ENCODE measurements around the gene IKZF2. TPM values are rescaled to one million over a fixed set of nuclear protein-coding genes. Genes with fewer than 3 reads are reported as not detected.

Gene IKZF2
- total and polyA plus RNA-seq, 9 of the 15 experiments (the other 6 are each of a cell fraction or from before 2014, with no cell fraction given) = 0.04 to 0.54 (median 0.22) TPM

DNA sequence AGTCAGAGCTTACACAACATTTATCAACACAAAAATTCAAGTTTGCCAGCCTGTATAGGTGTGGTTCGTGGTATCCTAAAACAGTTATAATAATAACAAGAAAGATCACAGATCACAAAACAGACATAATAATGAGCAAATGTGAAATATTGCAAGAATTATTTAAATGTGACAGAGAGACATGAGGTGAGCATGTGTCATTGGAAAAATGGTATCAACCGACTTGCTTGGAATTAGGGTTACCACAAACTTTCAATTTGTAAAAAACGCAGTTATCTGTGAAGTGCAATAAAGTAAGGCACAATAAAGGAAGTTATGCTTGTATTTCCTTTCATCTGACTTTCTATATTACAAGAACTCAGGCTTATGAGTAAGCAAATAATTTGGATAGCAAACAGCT lies 116.8 kb downstream of the IKZF2 start (continued):
- TF ChIP-seq ZNF347 (CRISPR knock-in tag; IDR thresholded peaks at IDR 0.05; ENCODE audit: low read depth) (no peak), ZFPM2 (CRISPR knock-in tag; IDR thresholded peaks at IDR 0.05) (no peak), SP1 (CRISPR knock-in tag; IDR thresholded peaks at IDR 0.05) (no peak), KDM4B (IDR thresholded peaks at IDR 0.05; ENCODE audit: borderline replicate concordance in 2 of 2, low read depth in 1 of 2) (no peak)

DNA sequence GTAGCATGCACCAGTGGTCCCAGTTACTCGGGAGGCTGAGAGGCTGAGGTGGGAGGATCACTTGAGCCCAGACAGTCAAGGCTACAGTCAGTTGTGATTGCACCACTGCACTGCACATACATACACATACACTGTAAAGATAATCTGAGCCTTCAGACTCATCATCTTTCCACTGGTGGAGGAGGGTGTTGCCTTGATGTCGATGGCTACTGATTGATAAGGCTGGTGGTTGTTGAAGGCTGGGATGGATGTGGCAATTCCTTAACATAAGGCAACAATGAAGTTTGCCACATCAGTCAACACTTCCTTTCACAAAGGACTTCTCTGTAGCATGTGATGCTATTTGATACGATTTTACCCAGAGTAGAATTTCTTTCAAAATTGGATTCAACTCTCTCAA lies 118.8 kb downstream of the IKZF2 start:
- no peak for DNase-seq (ENCODE audit: extremely low read depth in 1 of 4, low spot score in 3 of 4)
- Histone ChIP-seq H3K9ac (ENCODE audit: insufficient read depth in 1 of 2, low read depth in 2 of 2, low read length in 2 of 2) (no peak overlapping the region), H3K4me1 (replicated peaks in 1 of 2; ENCODE audit: control insufficient read depth in 2 of 2, insufficient read depth in 2 of 2, low read length in 2 of 2) (no peaks in the 10 kb centered on the region), H3K4me3 (no peak overlapping the region), H3K79me2 (ENCODE audit: control insufficient read depth, insufficient read depth, low read length) (no peaks in the 10 kb centered on the region), H3K9me1 (ENCODE audit: control insufficient read depth, insufficient read depth, low read length) (no peaks in the 10 kb centered on the region), H3K36me3 (ENCODE audit: control insufficient read depth, insufficient read depth, low read length) (no peaks in the 10 kb centered on the region), H3K27ac (ENCODE audit: extremely low read depth, low read depth, low read length) (no peak overlapping the region), H2AFZ (ENCODE audit: low read depth, low read length) (no peak overlapping the region), H3K9me3 (replicated peaks; ENCODE audit: control insufficient read depth, insufficient read depth, low read depth, low read length) (no peaks in the 10 kb centered on the region), H4K20me1 (replicated peaks; ENCODE audit: control insufficient read depth, insufficient read depth, low read length) (no peaks in the 10 kb centered on the region), H3K27me3 (ENCODE audit: control insufficient read depth in 2 of 2, insufficient read depth in 2 of 2, low read length in 2 of 2) (no peaks in the 10 kb centered on the region), H3K4me2 (ENCODE audit: insufficient read depth, low read length) (no peak overlapping the region)
- intact Hi-C loops (cut with micrococcal nuclease) (no loop called here), in situ Hi-C loops (cut with MboI) (no loop called here)
- FAIRE-seq = no peak
- TF ChIP-seq PRPF4 (IDR thresholded peaks at IDR 0.05; ENCODE audit: insufficient read depth, low read depth, low read length, poor library complexity, severe bottlenecking) (no peak), SRSF1 (IDR thresholded peaks at IDR 0.05; ENCODE audit: low read depth, low read length) (no peak), ZBTB7A (IDR thresholded peaks at IDR 0.05; ENCODE audit: borderline replicate concordance, control insufficient read depth, low read depth, low read length) (no peak), PURB (CRISPR knock-in tag; IDR thresholded peaks at IDR 0.05; ENCODE audit: low read depth) (no peak), ZNF431 (CRISPR knock-in tag; IDR thresholded peaks at IDR 0.05) (no peak)
- TF ChIP-seq, protein P1, sequence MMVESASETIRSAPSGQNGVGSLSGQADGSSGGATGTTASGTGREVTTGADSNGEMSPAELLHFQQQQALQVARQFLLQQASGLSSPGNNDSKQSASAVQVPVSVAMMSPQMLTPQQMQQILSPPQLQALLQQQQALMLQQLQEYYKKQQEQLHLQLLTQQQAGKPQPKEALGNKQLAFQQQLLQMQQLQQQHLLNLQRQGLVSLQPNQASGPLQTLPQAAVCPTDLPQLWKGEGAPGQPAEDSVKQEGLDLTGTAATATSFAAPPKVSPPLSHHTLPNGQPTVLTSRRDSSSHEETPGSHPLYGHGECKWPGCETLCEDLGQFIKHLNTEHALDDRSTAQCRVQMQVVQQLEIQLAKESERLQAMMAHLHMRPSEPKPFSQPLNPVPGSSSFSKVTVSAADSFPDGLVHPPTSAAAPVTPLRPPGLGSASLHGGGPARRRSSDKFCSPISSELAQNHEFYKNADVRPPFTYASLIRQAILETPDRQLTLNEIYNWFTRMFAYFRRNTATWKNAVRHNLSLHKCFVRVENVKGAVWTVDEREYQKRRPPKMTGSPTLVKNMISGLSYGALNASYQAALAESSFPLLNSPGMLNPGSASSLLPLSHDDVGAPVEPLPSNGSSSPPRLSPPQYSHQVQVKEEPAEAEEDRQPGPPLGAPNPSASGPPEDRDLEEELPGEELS (CRISPR knock-in tag; IDR thresholded peaks at IDR 0.05; ENCODE audit: borderline replicate concordance) = no peak
- TF ChIP-seq, protein P2, sequence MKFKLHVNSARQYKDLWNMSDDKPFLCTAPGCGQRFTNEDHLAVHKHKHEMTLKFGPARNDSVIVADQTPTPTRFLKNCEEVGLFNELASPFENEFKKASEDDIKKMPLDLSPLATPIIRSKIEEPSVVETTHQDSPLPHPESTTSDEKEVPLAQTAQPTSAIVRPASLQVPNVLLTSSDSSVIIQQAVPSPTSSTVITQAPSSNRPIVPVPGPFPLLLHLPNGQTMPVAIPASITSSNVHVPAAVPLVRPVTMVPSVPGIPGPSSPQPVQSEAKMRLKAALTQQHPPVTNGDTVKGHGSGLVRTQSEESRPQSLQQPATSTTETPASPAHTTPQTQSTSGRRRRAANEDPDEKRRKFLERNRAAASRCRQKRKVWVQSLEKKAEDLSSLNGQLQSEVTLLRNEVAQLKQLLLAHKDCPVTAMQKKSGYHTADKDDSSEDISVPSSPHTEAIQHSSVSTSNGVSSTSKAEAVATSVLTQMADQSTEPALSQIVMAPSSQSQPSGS (CRISPR knock-in tag; IDR thresholded peaks at IDR 0.05) = no peak
- ChIA-PET CTCF (ENCODE audit: low intra/inter-chr PET ratio) (no interaction called here), POLR2A (no interaction called here)
- BruUV-seq (replicated peaks) = no TSS peak
- WGBS (ENCODE audit: insufficient coverage, low coverage, missing lambda C conversion rate) = 2% methylated on average over 3 of the region's 3 CpGs
- no peak for ATAC-seq
